GM19452 (cell line): ENCODE data around the gene KCNA10.

ENCODE experiments used
- ATAC-seq: cut with Tn5 transposase; IDR thresholded peaks from one replicate; pipeline ENCODE4 v1.9.1; 2021; ENCODE audit not compliant: unreplicated experiment

Gene KCNA10

GRCh38 chr1:110480356-110481096, 38.4 kb downstream of the KCNA10 start:
- ATAC-seq: no peak

- ATAC-seq: no peak
These were observed 40.1 kb downstream of the KCNA10 start for GRCh38 chr1:110478886-110479285.

- ATAC-seq: no peak
These were observed 40.9 kb downstream of the KCNA10 start for GRCh38 chr1:110477967-110478640.

- ATAC-seq: no peak
These were observed 41.5 kb downstream of the KCNA10 start for GRCh38 chr1:110477445-110477957.

- ATAC-seq: no peak
These were observed 41.9 kb downstream of the KCNA10 start for GRCh38 chr1:110477041-110477440.

- no peak for ATAC-seq
These were observed 42.8 kb downstream of the KCNA10 start for GRCh38 chr1:110476028-110476765.

- ATAC-seq: no peak
These were observed 43.5 kb downstream of the KCNA10 start for GRCh38 chr1:110475362-110476027.

- ATAC-seq: no peak
These were observed 44.5 kb downstream of the KCNA10 start for GRCh38 chr1:110474444-110474843.

- ATAC-seq: no peak
These were observed 46.4 kb downstream of the KCNA10 start for GRCh38 chr1:110472546-110472945.

GRCh38 chr1:110471131-110471530, 47.8 kb downstream of the KCNA10 start:
- no peak for ATAC-seq
